Kidney tubule cell (primary cell): ENCODE measurements around the gene HMX1.

Experiments used
- DNase-seq: peaks from one replicate; pipeline ENCODE4 v3.0.0-alpha.2; 2018; ENCODE audit warnings: low spot score

Gene HMX1

GRCh38 chr4:8856835-8857621 is 14.6 kb downstream of the HMX1 start:
- no peak for DNase-seq

- DNase-seq: peak; percentile 17
Measured at GRCh38 chr4:8855818-8856245, 15.8 kb downstream of the HMX1 start.

- DNase-seq: no peak
Measured at GRCh38 chr4:8854931-8855330, 16.7 kb downstream of the HMX1 start.

- DNase-seq: no peak
Measured at GRCh38 chr4:8854016-8854415, 17.6 kb downstream of the HMX1 start.

GRCh38 chr4:8853249-8853648 is 18.4 kb downstream of the HMX1 start:
- no peak for DNase-seq

GRCh38 chr4:8852118-8852704 is 19.4 kb downstream of the HMX1 start:
- no peak for DNase-seq

- no peak for DNase-seq
Measured at GRCh38 chr4:8851321-8852117, 20.1 kb downstream of the HMX1 start.

- no peak for DNase-seq
Measured at GRCh38 chr4:8850830-8851188, 20.8 kb downstream of the HMX1 start.

- no peak for DNase-seq
Measured at GRCh38 chr4:8850074-8850829, 21.4 kb downstream of the HMX1 start.

- DNase-seq: no peak
Measured at GRCh38 chr4:8849266-8850073, 22.2 kb downstream of the HMX1 start.

- DNase-seq: no peak
Measured at GRCh38 chr4:8848507-8849265, 23.0 kb downstream of the HMX1 start.

- DNase-seq: no peak
Measured at GRCh38 chr4:8847764-8848163, 23.9 kb downstream of the HMX1 start.

GRCh38 chr4:8847331-8847730 is 24.3 kb downstream of the HMX1 start:
- DNase-seq: no peak

GRCh38 chr4:8846826-8847225 is 24.8 kb downstream of the HMX1 start:
- DNase-seq: no peak

- no peak for DNase-seq
Measured at GRCh38 chr4:8846046-8846720, 25.5 kb downstream of the HMX1 start.

- DNase-seq: no peak
Measured at GRCh38 chr4:8844976-8845690, 26.5 kb downstream of the HMX1 start.

GRCh38 chr4:8843597-8843996 is 28.0 kb downstream of the HMX1 start:
- DNase-seq: no peak

- no peak for DNase-seq
Measured at GRCh38 chr4:8842614-8843013, 29.0 kb downstream of the HMX1 start.

- DNase-seq: no peak
Measured at GRCh38 chr4:8841678-8842268, 29.9 kb downstream of the HMX1 start.
